K562 (cell line): ENCODE results near the gene REG4. TPM values are rescaled to one million over a fixed set of nuclear protein-coding genes. Genes with fewer than 3 reads are reported as not detected.

Experiments
- ATAC-seq: fragments of 200-7000 bp; cut with Tn5 transposase; 3 replicates; pipeline ENCODE4 v1.9.1; 2020; ENCODE audit warnings: moderate library complexity
- BruUV-seq: library from RNA; stranded (reverse); fragments of 400-500 nt; replicated peaks from 2 replicates; lab custom pipeline; 2021; lab: Mats Ljungman, UMichigan
- CTCF ChIA-PET: fragments of 300-600 bp; formaldehyde crosslinking; extraction: SDS; loops from one replicate; lab custom pipeline; 2021; ENCODE audit warnings: low intra/inter-chr PET ratio; lab: Yijun Ruan, JAX
- POLR2A ChIA-PET: fragments of 300-600, 350-650 bp; sonication (Branson Sonifier 250); formaldehyde crosslinking; extraction: SDS; loops from one replicate; lab custom pipeline; 2021; ENCODE audit warnings: antibody characterized with exemption, inconsistent platforms; lab: Yijun Ruan, JAX
- DNase-seq, 4 experiments: peaks; one replicate each; pipeline versions ENCODE4 v3.0.0 to v3.0.0-alpha.2; 2011 to 2018; ENCODE audit warnings: low spot score in 3 of 4, mixed read lengths in 3 of 4; ENCODE audit errors: extremely low read depth in 1 of 4
- FAIRE-seq: peaks from 2 replicates; lab custom pipeline; 2011; peaks lifted over from hg19 to GRCh38; lab: Jason Lieb, UNC
- H2AFZ ChIP-seq: 2 replicates; pipeline ENCODE4 v1.6.0; 2011; ENCODE audit warnings: low read depth, low read length, control low read depth, inconsistent platforms
- H3K27ac ChIP-seq: fragments of 200-600 bp; 3 replicates; pipeline ENCODE4 v1.8.0; 2011; ENCODE audit warnings: low read depth, mild to moderate bottlenecking, control low read depth, inconsistent platforms, low read length, moderate library complexity, mixed read lengths; ENCODE audit errors: extremely low read depth
- H3K27me3 ChIP-seq, 2 experiments: fragments of 300-600 bp in 1 of 2; 2 replicates in 1 of 2; 3 replicates in 1 of 2; pipeline versions ENCODE4 v1.6.0 to v1.8.0; 2011; ENCODE audit warnings: inconsistent platforms in 2 of 2, low read length in 2 of 2, mild to moderate bottlenecking in 1 of 2, mixed read lengths in 1 of 2, moderate library complexity in 1 of 2; ENCODE audit not compliant: control insufficient read depth in 2 of 2, insufficient read depth in 2 of 2
- H3K36me3 ChIP-seq: fragments of 300-600 bp; 3 replicates; pipeline ENCODE4 v1.8.0; 2011; ENCODE audit warnings: mild to moderate bottlenecking, low read length, inconsistent platforms; ENCODE audit not compliant: control insufficient read depth, insufficient read depth
- H3K4me1 ChIP-seq, 2 experiments: fragments of 200-600 bp in 1 of 2; replicated peaks in 1 of 2; 2 replicates in 1 of 2; 3 replicates in 1 of 2; pipeline versions ENCODE4 v1.5.1 to v1.8.0; 2011; ENCODE audit warnings: inconsistent platforms in 2 of 2, low read length in 2 of 2, mild to moderate bottlenecking in 1 of 2, mixed read lengths in 1 of 2, moderate library complexity in 1 of 2; ENCODE audit not compliant: control insufficient read depth in 2 of 2, insufficient read depth in 2 of 2
- H3K4me2 ChIP-seq: 2 replicates; pipeline ENCODE4 v1.6.1; 2011; ENCODE audit warnings: low read length, control low read depth, inconsistent platforms, mixed read lengths; ENCODE audit not compliant: insufficient read depth
- H3K4me3 ChIP-seq: fragments of 200-600 bp; sonication (generic), shearing (Covaris generic); 2 replicates; pipeline ENCODE4 v1.5.1; 2016; ENCODE audit warnings: control low read depth, inconsistent platforms
- H3K79me2 ChIP-seq: fragments of 200-600 bp; 3 replicates; pipeline ENCODE4 v1.8.0; 2011; ENCODE audit warnings: low read length, inconsistent platforms; ENCODE audit not compliant: control insufficient read depth, insufficient read depth
- H3K9ac ChIP-seq, 2 experiments: 2 replicates each; pipeline versions ENCODE4 v1.6.0 to v1.6.1; 2011; ENCODE audit warnings: low read depth in 2 of 2, low read length in 2 of 2, control low read depth in 1 of 2, inconsistent platforms in 1 of 2, mild to moderate bottlenecking in 1 of 2, mixed read lengths in 1 of 2; ENCODE audit not compliant: insufficient read depth in 1 of 2
- H3K9me1 ChIP-seq: one replicate; pipeline ENCODE4 v1.6.0; 2011; ENCODE audit warnings: inconsistent platforms, mild to moderate bottlenecking, low read length, moderate library complexity; ENCODE audit not compliant: control insufficient read depth, insufficient read depth
- H3K9me3 ChIP-seq: replicated peaks from 2 replicates; pipeline ENCODE4 v1.5.1; 2011; ENCODE audit warnings: low read depth, low read length, inconsistent platforms; ENCODE audit not compliant: control insufficient read depth, insufficient read depth
- H4K20me1 ChIP-seq: replicated peaks from 2 replicates; pipeline ENCODE4 v1.6.1; 2011; ENCODE audit warnings: low read length, inconsistent platforms, mixed read lengths; ENCODE audit not compliant: control insufficient read depth, insufficient read depth
- ATF1 ChIP-seq, 2 experiments: fragments of 450-650 bp in 1 of 2; IDR thresholded peaks; 2 replicates each; pipeline ENCODE4 v1.6.1; 2016; ENCODE audit warnings: missing compliant biosample characterization in 1 of 2, missing genetic modification characterization in 1 of 2
- CAMTA2 ChIP-seq: fragments of 250-450 bp; sonication (Bioruptor Pico); conservative IDR thresholded peaks from 2 replicates; pipeline ENCODE4 v1.5.1; 2022
- E2F6 ChIP-seq, 2 experiments: IDR thresholded peaks; 2 replicates each; pipeline ENCODE4 v1.6.1; 2011; ENCODE audit warnings: borderline replicate concordance in 1 of 2, control low read depth in 1 of 2, low read depth in 1 of 2, low read length in 1 of 2, mild to moderate bottlenecking in 1 of 2, mixed read lengths in 1 of 2, moderate library complexity in 1 of 2; ENCODE audit not compliant: insufficient read depth in 1 of 2, insufficient read length in 1 of 2, poor library complexity in 1 of 2, severe bottlenecking in 1 of 2; ENCODE audit errors: extremely low read depth in 1 of 2
- ELF1 ChIP-seq: fragments of 200-800 bp; sonication (Bioruptor generic); IDR thresholded peaks from 2 replicates; pipeline ENCODE4 v1.6.1; 2016; ENCODE audit warnings: missing genetic modification characterization, missing compliant biosample characterization
- EP300 ChIP-seq: IDR thresholded peaks from 2 replicates; pipeline ENCODE4 v1.6.1; 2012; ENCODE audit warnings: low read length, improper control_type of control experiment
- HDAC3 ChIP-seq: fragments of 450-650 bp; IDR thresholded peaks from 2 replicates; pipeline ENCODE4 v1.6.1; 2018; ENCODE audit warnings: borderline replicate concordance, mild to moderate bottlenecking, moderate library complexity; ENCODE audit not compliant: partially characterized antibody
- HNRNPUL1 ChIP-seq: fragments of 200-400 bp; formaldehyde crosslinking; IDR thresholded peaks from 2 replicates; pipeline ENCODE4 v1.6.1; 2017; ENCODE audit warnings: low read length
- IRF2 ChIP-seq: sonication (generic); formaldehyde crosslinking; IDR thresholded peaks from 2 replicates; pipeline ENCODE4 v1.8.1; 2022; ENCODE audit warnings: mild to moderate bottlenecking, missing genetic modification reagents
- MAX ChIP-seq: sonication (generic); formaldehyde crosslinking; IDR thresholded peaks from 2 replicates; pipeline ENCODE4 v1.9.0; 2022; ENCODE audit warnings: mild to moderate bottlenecking, missing genetic modification reagents
- MCM7 ChIP-seq, 2 experiments: fragments of 450-650 bp; IDR thresholded peaks; 2 replicates each; pipeline ENCODE4 v1.6.1; 2016 to 2018
- MIER1 ChIP-seq: fragments of 450-650 bp; IDR thresholded peaks from 2 replicates; pipeline ENCODE4 v1.6.1; 2016; ENCODE audit warnings: antibody characterized with exemption, mild to moderate bottlenecking, low read depth
- MXI1 ChIP-seq: IDR thresholded peaks from 2 replicates; pipeline ENCODE4 v1.6.1; 2011; ENCODE audit warnings: low read depth, mild to moderate bottlenecking, improper control_type of control experiment, low read length
- RUNX1 ChIP-seq: sonication (generic); IDR thresholded peaks from 2 replicates; pipeline ENCODE4 v1.6.1; 2016; ENCODE audit warnings: antibody characterized with exemption, low read depth
- ZBTB12 ChIP-seq: fragments of 250-450 bp; sonication (Bioruptor Pico); IDR thresholded peaks from 2 replicates; pipeline ENCODE4 v1.4.0; 2020
- ZEB2 ChIP-seq: fragments of 450-650 bp; IDR thresholded peaks from 2 replicates; pipeline ENCODE4 v1.6.1; 2016
- ZNF395 ChIP-seq: fragments of 200-800 bp; sonication (Bioruptor generic); IDR thresholded peaks from 2 replicates; pipeline ENCODE4 v1.6.1; 2017; ENCODE audit warnings: missing genetic modification characterization, missing compliant biosample characterization
- ZNF561 ChIP-seq: fragments of 450-650 bp; formaldehyde crosslinking; conservative IDR thresholded peaks from 2 replicates; pipeline ENCODE4 v1.4.0; 2020; ENCODE audit warnings: mild to moderate bottlenecking, moderate library complexity
- ZNF717 ChIP-seq: fragments of 250-450 bp; sonication (Bioruptor Pico); IDR thresholded peaks from 2 replicates; pipeline ENCODE4 v1.5.0; 2021
- WGBS: fragments of 100-300 bp; shearing (Covaris generic); methylation state at CpG from one replicate; pipeline ENCODE4 v1.1.6; 2016; ENCODE audit warnings: low coverage, mixed read lengths; ENCODE audit not compliant: insufficient coverage; ENCODE audit errors: missing lambda C conversion rate; 5-methylcytosine and 5-hydroxymethylcytosine counted together
- in situ Hi-C: fragments of 300-500 bp; cut with MboI; formaldehyde crosslinking; loops from 4 replicates; pipeline ENCODE4 v1.15.0; 2018; ENCODE audit warnings: inconsistent platforms, mixed read lengths
- intact Hi-C: fragments of 100-400 bp; cut with micrococcal nuclease; formaldehyde crosslinking; loops from 2 replicates; pipeline ENCODE4 v1.14.2; 2022
- polyA plus RNA-seq, 8 experiments: library from polyadenylated mRNA; depleted of rRNA in 4 of 8; stranded (reverse) in 5 of 8; unstranded in 3 of 8; fragments of >200 nt; fragmentation: Nextera tagmentation in 2 of 8; fragmentation: Illumina TruSeq in 1 of 8; extraction: Ambion mirVana in 2 of 8; extraction: Trizol in 1 of 8; gene quantifications; 2 replicates each; pipeline versions ENCODE4 v1.2.1 to v1.2.3, GENCODE V29; 2011 to 2014; ENCODE audit warnings: inconsistent platforms in 1 of 8, missing spikeins in 1 of 8
- total RNA-seq, 7 experiments: library from RNA; depleted of rRNA in 6 of 7; stranded (reverse); fragments of >200 nt in 6 of 7; fragmentation: Illumina TruSeq in 2 of 7; extraction: Trizol in 2 of 7; gene quantifications; 2 replicates each; pipeline versions ENCODE4 v1.2.1 to v1.2.3, GENCODE V29; 2011 to 2021; ENCODE audit warnings: low replicate concordance in 1 of 7
- TF ChIP-seq, protein P1 (sequence below), 2 experiments: fragments of 450-650 bp in 1 of 2; sonication (generic) in 1 of 2; formaldehyde crosslinking in 1 of 2; IDR thresholded peaks in 1 of 2; conservative IDR thresholded peaks in 1 of 2; 2 replicates each; pipeline versions ENCODE4 v1.6.1 to v1.8.1; 2016 to 2023; ENCODE audit warnings: mild to moderate bottlenecking in 2 of 2, moderate library complexity in 2 of 2, inconsistent platforms in 1 of 2, missing genetic modification reagents in 1 of 2

REG4 gene
- total and polyA plus RNA-seq, 9 of the 15 experiments (the other 6 are each of a cell fraction or from before 2014, with no cell fraction given) = not detected

GRCh38 chr1:119744598-119744942 lies 66.7 kb downstream of the REG4 start:
- no peaks in the 10 kb centered on the region for H3K79me2 ChIP-seq
- H3K27me3 ChIP-seq = peaks cover 16 to 24% of the 10 kb centered on the region in 2 experiments; a peak in 4 of 5 replicates
- no peaks in the 10 kb centered on the region; the same call in 2 of the 3 replicates for H3K36me3 ChIP-seq
- ATAC-seq (no peak), DNase-seq (no peak), FAIRE-seq (peak; percentile 46)
- H4K20me1 ChIP-seq = peaks cover 18% of the 10 kb centered on the region
- no TSS peak for BruUV-seq
- no peaks in the 10 kb centered on the region for H3K9me3 ChIP-seq
- ChIA-PET POLR2A (interaction anchor here (0.9 to 1.2 kb wide), 5 partner anchors 9 to 33 kb away, joined by 3 to 4 read pairs (median 3); partner anchors contain the start of gene PHGDH), CTCF (interaction anchor here (1.3 kb wide), 1 partner anchor 64 kb away, joined by 3 read pairs; no protein-coding TSS in a partner anchor)
- no peak overlapping the region for H3K4me2 ChIP-seq
- H3K4me1 ChIP-seq = no peaks in the 10 kb centered on the region; a peak in 1 of 5 replicates
- no peak overlapping the region for H2AFZ ChIP-seq
- no peak overlapping the region for H3K4me3 ChIP-seq
- H3K9me1 ChIP-seq = no peaks in the 10 kb centered on the region
- WGBS = 41% methylated on average over 1 of the region's 1 CpG
- no peak overlapping the region for H3K27ac ChIP-seq
- in situ Hi-C loops = no loop called here
- intact Hi-C loops = loop anchor here (5.0 to 10.0 kb wide), 2 partner anchors 67 to 130 kb away; no protein-coding TSS in a partner anchor
- no peak overlapping the region for H3K9ac ChIP-seq
- TF ChIP-seq MCM7 (IDR thresholded peaks at IDR 0.05) (no peak), MXI1 (no peak), ZNF717 (CRISPR knock-in tag) (0 out of 2 replicates have a peak, but pooled peaks have one; percentile 42), ZBTB12 (CRISPR knock-in tag) (no peak), MAX (no peak), HDAC3 (no peak), ZNF395 (CRISPR knock-in tag) (no peak), ZNF561 (CRISPR knock-in tag) (no peak), RUNX1 (no peak), ATF1 (CRISPR knock-in tag; IDR thresholded peaks at IDR 0.05) (no peak), ATF1 (tag; IDR thresholded peaks at IDR 0.05) (no peak), EP300 (no peak), CAMTA2 (CRISPR knock-in tag) (no peak), E2F6 (IDR thresholded peaks at IDR 0.05; ENCODE audit: borderline replicate concordance in 1 of 2, extremely low read depth in 1 of 2, insufficient read depth in 1 of 2, insufficient read length in 1 of 2, low read depth in 1 of 2, low read length in 1 of 2, poor library complexity in 1 of 2, severe bottlenecking in 1 of 2) (no peak), HNRNPUL1 (no peak), ZEB2 (no peak), ELF1 (tag) (no peak), MIER1 (no peak), IRF2 (CRISPR knock-in tag) (no peak)
- TF ChIP-seq, protein P1, sequence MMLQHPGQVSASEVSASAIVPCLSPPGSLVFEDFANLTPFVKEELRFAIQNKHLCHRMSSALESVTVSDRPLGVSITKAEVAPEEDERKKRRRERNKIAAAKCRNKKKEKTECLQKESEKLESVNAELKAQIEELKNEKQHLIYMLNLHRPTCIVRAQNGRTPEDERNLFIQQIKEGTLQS (IDR thresholded peaks at IDR 0.05) = no peak
- TF ChIP-seq, protein P1 (CRISPR knock-in tag; conservative IDR thresholded peaks at IDR 0.05) = no peak
